HepG2 (cell line): ENCODE measurements around the gene CAPN8. TPM values are rescaled to one million over a fixed set of nuclear protein-coding genes. Genes with fewer than 3 reads are reported as not detected.

Experiments used
- ATAC-seq: fragments of 200-7000 bp; cut with Tn5 transposase; 3 replicates; pipeline ENCODE4 v1.9.1; 2020; ENCODE audit warnings: mild to moderate bottlenecking, moderate library complexity
- BruUV-seq: library from RNA; stranded (reverse); fragments of 400-500 nt; replicated peaks from 2 replicates; lab custom pipeline; 2021; lab: Mats Ljungman, UMichigan
- CTCF ChIA-PET: fragments of 300-600 bp; formaldehyde crosslinking; extraction: SDS; loops from one replicate; lab custom pipeline; 2021; ENCODE audit warnings: low total read pairs, inconsistent platforms, low intra/inter-chr PET ratio; lab: Yijun Ruan, JAX
- POLR2A ChIA-PET: fragments of 350-600 bp; sonication (Branson Sonifier 250); formaldehyde crosslinking; loops from one replicate; lab custom pipeline; 2020; ENCODE audit warnings: antibody characterized with exemption, inconsistent platforms; lab: Yijun Ruan, JAX
- DNase-seq: peaks from one replicate; pipeline ENCODE4 v3.0.0-alpha.2; 2015; ENCODE audit warnings: low spot score
- FAIRE-seq: peaks from 3 replicates; lab custom pipeline; 2011; peaks lifted over from hg19 to GRCh38; lab: Jason Lieb, UNC
- H2AFZ ChIP-seq: one replicate; pipeline ENCODE4 v1.6.1; 2011; ENCODE audit warnings: low read length, inconsistent platforms
- H3K27ac ChIP-seq: fragments of 300-600 bp; 3 replicates; pipeline ENCODE4 v1.8.0; 2011; ENCODE audit warnings: mixed run types, mild to moderate bottlenecking, mixed read lengths, low read length, inconsistent platforms; ENCODE audit not compliant: insufficient read depth; ENCODE audit errors: extremely low read length
- H3K27me3 ChIP-seq, 2 experiments: fragments of 200-600 bp in 1 of 2; 2 replicates in 1 of 2; 3 replicates in 1 of 2; pipeline versions ENCODE4 v1.6.0 to v1.8.0; 2011; ENCODE audit warnings: low read length in 2 of 2, mild to moderate bottlenecking in 2 of 2, moderate library complexity in 2 of 2, inconsistent platforms in 1 of 2; ENCODE audit not compliant: insufficient read depth in 2 of 2, control insufficient read depth in 1 of 2
- H3K36me3 ChIP-seq, 2 experiments: fragments of 200-600 bp in 1 of 2; replicated peaks in 1 of 2; 2 replicates in 1 of 2; 3 replicates in 1 of 2; pipeline versions ENCODE4 v1.5.1 to v1.8.0; 2011; ENCODE audit warnings: low read length in 2 of 2, inconsistent platforms in 1 of 2; ENCODE audit not compliant: insufficient read depth in 2 of 2, control insufficient read depth in 1 of 2
- H3K4me1 ChIP-seq: 2 replicates; pipeline ENCODE4 v1.5.1; 2012; ENCODE audit warnings: low read length, inconsistent platforms; ENCODE audit not compliant: insufficient read depth
- H3K4me2 ChIP-seq: 2 replicates; pipeline ENCODE4 v1.6.0; 2011; ENCODE audit warnings: low read depth, low read length, inconsistent platforms
- H3K4me3 ChIP-seq, 3 experiments: fragments of 200-600 bp in 1 of 3; sonication (generic), shearing (Covaris generic) in 1 of 3; replicated peaks in 1 of 3; 2 replicates each; pipeline ENCODE4 v1.5.1; 2011 to 2016; ENCODE audit warnings: low read length in 3 of 3, inconsistent platforms in 2 of 3, low read depth in 2 of 3, mild to moderate bottlenecking in 2 of 3, control low read depth in 1 of 3, mixed read lengths in 1 of 3; ENCODE audit not compliant: insufficient read depth in 1 of 3
- H3K79me2 ChIP-seq: one replicate; pipeline ENCODE4 v1.6.1; 2011; ENCODE audit warnings: low read length, inconsistent platforms; ENCODE audit not compliant: insufficient read depth
- H3K9ac ChIP-seq: 2 replicates; pipeline ENCODE4 v1.6.0; 2011; ENCODE audit warnings: mild to moderate bottlenecking, low read depth, low read length, inconsistent platforms; ENCODE audit not compliant: insufficient read depth
- H3K9me3 ChIP-seq: 2 replicates; pipeline ENCODE4 v1.5.1; 2012; ENCODE audit warnings: mild to moderate bottlenecking, low read length
- H4K20me1 ChIP-seq: 2 replicates; pipeline ENCODE4 v1.6.0; 2011; ENCODE audit warnings: inconsistent platforms, mild to moderate bottlenecking, low read length, moderate library complexity; ENCODE audit not compliant: insufficient read depth
- ARID3A ChIP-seq: IDR thresholded peaks from 2 replicates; pipeline ENCODE4 v1.6.1; 2012; ENCODE audit warnings: low read depth, low read length, improper control_type of control experiment
- CEBPG ChIP-seq: IDR thresholded peaks from 2 replicates; pipeline ENCODE4 v1.6.1; 2016
- DPF2 ChIP-seq: sonication (generic); formaldehyde crosslinking; IDR thresholded peaks from 2 replicates; pipeline ENCODE4 v1.4.0; 2020; ENCODE audit warnings: mild to moderate bottlenecking, low read depth, missing genetic modification reagents, borderline replicate concordance
- GATAD1 ChIP-seq: IDR thresholded peaks from 2 replicates; pipeline ENCODE4 v1.6.1; 2016; ENCODE audit warnings: missing genetic modification reagents, missing compliant biosample characterization
- HDAC1 ChIP-seq: sonication (generic); formaldehyde crosslinking; IDR thresholded peaks from 2 replicates; pipeline ENCODE4 v1.5.1; 2020; ENCODE audit warnings: mild to moderate bottlenecking, missing genetic modification reagents
- MLLT10 ChIP-seq: sonication (generic); formaldehyde crosslinking; IDR thresholded peaks from 2 replicates; pipeline ENCODE4 v1.4.0; 2020; ENCODE audit warnings: missing genetic modification reagents
- NFYB ChIP-seq: sonication (generic); formaldehyde crosslinking; IDR thresholded peaks from 2 replicates; pipeline ENCODE4 v1.4.0; 2020; ENCODE audit warnings: missing genetic modification reagents
- SP1 ChIP-seq, 2 experiments: fragments of 450-650 bp in 1 of 2; sonication (generic) in 1 of 2; formaldehyde crosslinking in 1 of 2; IDR thresholded peaks; 2 replicates each; pipeline versions ENCODE4 v1.4.0 to v1.6.1; 2016 to 2020; ENCODE audit warnings: missing genetic modification reagents in 1 of 2
- ZFP36 ChIP-seq: fragments of 150-350 bp; IDR thresholded peaks from 2 replicates; pipeline ENCODE4 v1.6.1; 2018; ENCODE audit warnings: borderline replicate concordance, low read length, low read depth; ENCODE audit not compliant: partially characterized antibody
- ZFP82 ChIP-seq: sonication (generic); formaldehyde crosslinking; IDR thresholded peaks from 2 replicates; pipeline ENCODE4 v1.5.1; 2020; ENCODE audit warnings: mild to moderate bottlenecking, missing genetic modification reagents, borderline replicate concordance
- ZNF33A ChIP-seq: sonication (generic); formaldehyde crosslinking; IDR thresholded peaks from 2 replicates; pipeline ENCODE4 v1.5.1; 2020; ENCODE audit warnings: missing genetic modification reagents, mild to moderate bottlenecking, moderate library complexity, borderline replicate concordance
- ZNF350 ChIP-seq: sonication (generic); formaldehyde crosslinking; IDR thresholded peaks from 2 replicates; pipeline ENCODE4 v1.4.0; 2020; ENCODE audit warnings: mild to moderate bottlenecking, low read depth, missing genetic modification reagents, borderline replicate concordance
- ZNF451 ChIP-seq: sonication (generic); formaldehyde crosslinking; IDR thresholded peaks from 2 replicates; pipeline ENCODE4 v1.5.0; 2020; ENCODE audit warnings: mild to moderate bottlenecking, missing genetic modification reagents
- ZNF484 ChIP-seq: sonication (generic); formaldehyde crosslinking; IDR thresholded peaks from 2 replicates; pipeline ENCODE4 v1.5.1; 2020; ENCODE audit warnings: mild to moderate bottlenecking, low read depth, missing genetic modification reagents, borderline replicate concordance
- ZNF557 ChIP-seq: sonication (generic); formaldehyde crosslinking; IDR thresholded peaks from 2 replicates; pipeline ENCODE4 v1.4.0; 2020; ENCODE audit warnings: missing genetic modification reagents
- ZNF790 ChIP-seq: sonication (generic); formaldehyde crosslinking; IDR thresholded peaks from 2 replicates; pipeline ENCODE4 v1.8.0; 2022; ENCODE audit warnings: missing genetic modification reagents, mild to moderate bottlenecking, borderline replicate concordance
- ZNF878 ChIP-seq: sonication (generic); formaldehyde crosslinking; IDR thresholded peaks from 2 replicates; pipeline ENCODE4 v1.8.1; 2023; ENCODE audit warnings: mild to moderate bottlenecking, missing genetic modification reagents, moderate library complexity
- ZSCAN29 ChIP-seq: sonication (generic); formaldehyde crosslinking; conservative IDR thresholded peaks from 2 replicates; pipeline ENCODE4 v1.4.0; 2020; ENCODE audit warnings: mild to moderate bottlenecking, missing genetic modification reagents
- WGBS: methylation state at CpG from one replicate; pipeline ENCODE4 v1.1.6; 2017; ENCODE audit warnings: low lambda C conversion rate; 5-methylcytosine and 5-hydroxymethylcytosine counted together
- in situ Hi-C: cut with HindIII; loops from 2 replicates; pipeline ENCODE4 v1.10.0; 2017; ENCODE audit warnings: low pct_unique_long_range_greater_than_20kb; ENCODE audit not compliant: extremely low pct_ligation_motif_present
- intact Hi-C: fragments of 100-400 bp; cut with micrococcal nuclease; formaldehyde crosslinking; loops from one replicate; pipeline ENCODE4 v1.10.0; 2022; ENCODE audit not compliant: unreplicated experiment
- polyA plus RNA-seq, 8 experiments: library from polyadenylated mRNA; depleted of rRNA in 3 of 8; stranded (reverse) in 7 of 8; unstranded in 1 of 8; fragments of >200 nt; fragmentation: Illumina TruSeq in 4 of 8; extraction: Trizol in 4 of 8; gene quantifications; 2 replicates each; pipeline versions ENCODE4 v1.2.1 to v1.2.3, GENCODE V29; 2011 to 2016; ENCODE audit warnings: low read depth in 4 of 8, missing spikeins in 1 of 8, mixed read lengths in 1 of 8; ENCODE audit not compliant: insufficient read depth in 1 of 8
- total RNA-seq, 5 experiments: library from RNA; depleted of rRNA; stranded (reverse); fragments of >200 nt; fragmentation: Illumina TruSeq; extraction: Trizol; gene quantifications; 2 replicates each; pipeline ENCODE4 v1.2.3, GENCODE V29; 2016; ENCODE audit warnings: low read depth in 1 of 5
- TF ChIP-seq, protein P1 (sequence below): sonication (generic); formaldehyde crosslinking; IDR thresholded peaks from 2 replicates; pipeline ENCODE4 v1.8.0; 2022; ENCODE audit warnings: mild to moderate bottlenecking, missing genetic modification reagents, moderate library complexity

The CAPN8 gene
- total and polyA plus RNA-seq, 2 of the 13 experiments (the other 11 are each of a cell fraction or from before 2014, with no cell fraction given), result 0.20 to 0.25 TPM

GRCh38 chr1:223525957-223526356 is 139.5 kb downstream of the CAPN8 start:
- TF ChIP-seq NFYB (CRISPR knock-in tag) (no peak), ZNF484 (CRISPR knock-in tag) (no peak), HDAC1 (CRISPR knock-in tag) (no peak)
- TF ChIP-seq, protein P1, sequence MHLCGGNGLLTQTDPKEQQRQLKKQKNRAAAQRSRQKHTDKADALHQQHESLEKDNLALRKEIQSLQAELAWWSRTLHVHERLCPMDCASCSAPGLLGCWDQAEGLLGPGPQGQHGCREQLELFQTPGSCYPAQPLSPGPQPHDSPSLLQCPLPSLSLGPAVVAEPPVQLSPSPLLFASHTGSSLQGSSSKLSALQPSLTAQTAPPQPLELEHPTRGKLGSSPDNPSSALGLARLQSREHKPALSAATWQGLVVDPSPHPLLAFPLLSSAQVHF (CRISPR knock-in tag), result no peak
- DNase-seq, result no peak
- intact Hi-C loops (no loop called here), in situ Hi-C loops (no loop called here)
- no peak for ATAC-seq
- H3K4me2 ChIP-seq, result no peak overlapping the region
- no peaks in the 10 kb centered on the region for H3K4me1 ChIP-seq
- FAIRE-seq, result no peak
- WGBS, result 12% methylated on average over 2 of the region's 3 CpGs
- H2AFZ ChIP-seq, result no peak overlapping the region
- H3K27me3 ChIP-seq, result peaks cover 0 to 4% of the 10 kb centered on the region in 2 experiments; a peak in 2 of 5 replicates
- BruUV-seq, result no TSS peak
- H3K27ac ChIP-seq, result no peak overlapping the region
- no peaks in the 10 kb centered on the region for H3K36me3 ChIP-seq
- POLR2A ChIA-PET, result no interaction called here
- H4K20me1 ChIP-seq, result no peaks in the 10 kb centered on the region
- no peaks in the 10 kb centered on the region for H3K9me3 ChIP-seq
- H3K4me3 ChIP-seq, result no peak overlapping the region
- CTCF ChIA-PET, result no interaction called here
- no peak overlapping the region for H3K9ac ChIP-seq
- H3K79me2 ChIP-seq, result no peaks in the 10 kb centered on the region

DNA sequence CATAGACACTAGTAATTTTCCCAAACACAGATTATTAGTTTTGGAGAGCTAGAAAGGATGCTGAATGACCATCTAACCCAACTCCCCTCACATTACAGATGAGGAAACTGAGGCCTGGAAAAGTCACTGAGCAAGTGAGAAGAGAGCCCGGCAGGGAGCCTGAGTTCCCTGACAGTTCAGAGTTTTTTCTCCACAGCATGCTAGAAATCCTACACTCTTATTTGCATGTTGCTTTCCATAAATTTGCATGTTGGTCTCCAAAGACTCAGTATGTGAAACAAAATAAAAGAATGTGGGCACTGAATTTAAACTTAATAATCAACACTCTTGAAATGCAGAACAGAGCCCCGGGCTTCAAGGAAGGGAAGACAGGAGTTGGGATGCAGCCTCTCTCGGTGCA is 140.0 kb downstream of the CAPN8 start:
- no peak overlapping the region for H2AFZ ChIP-seq
- H3K27me3 ChIP-seq, result peaks cover 0 to 4% of the 10 kb centered on the region in 2 experiments; a peak in 2 of 5 replicates
- no peaks in the 10 kb centered on the region for H3K79me2 ChIP-seq
- in situ Hi-C loops, result no loop called here
- FAIRE-seq (no peak), DNase-seq (no peak), ATAC-seq (no peak)
- no peak overlapping the region for H3K9ac ChIP-seq
- no TSS peak for BruUV-seq
- H3K4me1 ChIP-seq, result no peaks in the 10 kb centered on the region
- H3K36me3 ChIP-seq, result no peaks in the 10 kb centered on the region
- intact Hi-C loops, result no loop called here
- WGBS, result 0% methylated on average over 3 of the region's 3 CpGs
- H3K9me3 ChIP-seq, result no peaks in the 10 kb centered on the region
- no peak for TF ChIP-seq ZNF33A (CRISPR knock-in tag)
- TF ChIP-seq ZFP36, result no peak
- no peak for TF ChIP-seq ZFP82 (CRISPR knock-in tag)
- TF ChIP-seq ZNF790, result no peak
- TF ChIP-seq SP1 (IDR thresholded peaks at IDR 0.05), result no peak
- TF ChIP-seq SP1 (CRISPR knock-in tag; IDR thresholded peaks at IDR 0.05), result no peak
- TF ChIP-seq ZNF557 (CRISPR knock-in tag), result no peak
- no peak for TF ChIP-seq ZNF451 (CRISPR knock-in tag)
- no peak for TF ChIP-seq CEBPG (CRISPR knock-in tag)
- no peak for TF ChIP-seq ARID3A
- TF ChIP-seq MLLT10 (CRISPR knock-in tag), result no peak
- TF ChIP-seq ZNF878 (CRISPR knock-in tag), result no peak
- TF ChIP-seq DPF2 (CRISPR knock-in tag), result no peak
- TF ChIP-seq GATAD1 (CRISPR knock-in tag), result no peak
- TF ChIP-seq ZNF350, result no peak
- TF ChIP-seq ZSCAN29, result no peak
- POLR2A ChIA-PET, result no interaction called here
- no peak overlapping the region for H3K4me3 ChIP-seq
- H3K4me2 ChIP-seq, result no peak overlapping the region
- CTCF ChIA-PET, result no interaction called here
- no peak overlapping the region for H3K27ac ChIP-seq
- no peaks in the 10 kb centered on the region for H4K20me1 ChIP-seq
